GM23338 (cell line): ENCODE measurements around the gene OGN. TPM values are rescaled to one million over a fixed set of nuclear protein-coding genes. Genes with fewer than 3 reads are reported as not detected.

Source experiments
- ATAC-seq: fragments of 200-7000 bp; cut with Tn5 transposase; 3 replicates; pipeline ENCODE4 v1.9.1; 2020
- DNase-seq: peaks from one replicate; pipeline ENCODE4 v3.0.0-alpha.2; 2015; ENCODE audit warnings: low spot score
- H2AFZ ChIP-seq: fragments of 200-600 bp; sonication (generic); 2 replicates; pipeline ENCODE4 v1.8.0; 2016; ENCODE audit warnings: antibody characterized with exemption, mild to moderate bottlenecking, moderate library complexity
- H3F3A ChIP-seq: fragments of 200-600 bp; sonication (generic); replicated peaks from 2 replicates; pipeline ENCODE4 v1.8.0; 2017; ENCODE audit warnings: antibody characterized with exemption, mixed run types, low read depth
- H3K27ac ChIP-seq: fragments of 200-600 bp; sonication (generic); 2 replicates; pipeline ENCODE4 v1.6.1; 2016; ENCODE audit warnings: low read depth
- H3K27me3 ChIP-seq: fragments of 200-600 bp; sonication (generic); 2 replicates; pipeline ENCODE4 v1.8.0; 2016; ENCODE audit warnings: mild to moderate bottlenecking, mixed run types, moderate library complexity; ENCODE audit not compliant: insufficient read depth
- H3K36me3 ChIP-seq: fragments of 200-600 bp; sonication (generic); 2 replicates; pipeline ENCODE4 v1.8.0; 2016; ENCODE audit warnings: mild to moderate bottlenecking; ENCODE audit not compliant: insufficient read depth
- H3K4me1 ChIP-seq: fragments of 200-600 bp; sonication (generic); 2 replicates; pipeline ENCODE4 v1.8.0; 2016; ENCODE audit warnings: mild to moderate bottlenecking, moderate library complexity; ENCODE audit not compliant: insufficient read depth
- H3K4me2 ChIP-seq: fragments of 200-600 bp; sonication (generic); 2 replicates; pipeline ENCODE4 v1.7.1; 2017; ENCODE audit warnings: mixed run types
- H3K4me3 ChIP-seq: fragments of 200-600 bp; sonication (generic); 2 replicates; pipeline ENCODE4 v1.6.1; 2016; ENCODE audit warnings: mixed run types
- H3K79me2 ChIP-seq: fragments of 200-600 bp; sonication (generic); replicated peaks from 2 replicates; pipeline ENCODE4 v1.8.0; 2017; ENCODE audit warnings: mild to moderate bottlenecking; ENCODE audit not compliant: insufficient read depth
- H3K9me2 ChIP-seq: fragments of 200-600 bp; sonication (generic); 2 replicates; pipeline ENCODE4 v1.8.0; 2017; ENCODE audit not compliant: insufficient read depth
- H4K20me1 ChIP-seq: fragments of 200-600 bp; sonication (generic); replicated peaks from 2 replicates; pipeline ENCODE4 v1.8.0; 2017; ENCODE audit warnings: mild to moderate bottlenecking; ENCODE audit not compliant: insufficient read depth
- H3K27ac Mint-ChIP-seq: 2 replicates; pipeline ENCODE4 v1.8.0; 2020; ENCODE audit warnings: inconsistent platforms, mild to moderate bottlenecking, moderate library complexity, mixed read lengths
- H3K27me3 Mint-ChIP-seq: 3 replicates; pipeline ENCODE4 v1.8.0; 2022; ENCODE audit warnings: low read depth, mild to moderate bottlenecking, moderate library complexity, mixed read lengths, inconsistent platforms; ENCODE audit not compliant: insufficient read depth, poor library complexity
- H3K36me3 Mint-ChIP-seq: 3 replicates; pipeline ENCODE4 v1.8.0; 2021; ENCODE audit warnings: low read depth, mild to moderate bottlenecking, inconsistent platforms, moderate library complexity, mixed read lengths
- H3K4me1 Mint-ChIP-seq: 3 replicates; pipeline ENCODE4 v1.8.0; 2020; ENCODE audit warnings: mild to moderate bottlenecking, inconsistent platforms, mixed read lengths
- H3K4me3 Mint-ChIP-seq: 3 replicates; pipeline ENCODE4 v1.8.0; 2021; ENCODE audit warnings: moderate library complexity, mild to moderate bottlenecking, inconsistent platforms, mixed read lengths
- H3K9me3 Mint-ChIP-seq: 3 replicates; pipeline ENCODE4 v1.8.0; 2020; ENCODE audit warnings: moderate library complexity, mild to moderate bottlenecking, inconsistent platforms, mixed read lengths
- CREB1 ChIP-seq: fragments of 250-450 bp; sonication (Bioruptor Pico); IDR thresholded peaks from 2 replicates; pipeline ENCODE4 v1.5.0; 2020; ENCODE audit warnings: low read depth, mild to moderate bottlenecking, moderate library complexity
- ETS1 ChIP-seq: IDR thresholded peaks from 2 replicates; pipeline ENCODE4 v1.6.1; 2016; ENCODE audit warnings: antibody characterized with exemption
- EZH2 ChIP-seq: fragments of 200-600 bp; sonication (generic); IDR thresholded peaks from one replicate; pipeline ENCODE4 v1.8.0; 2017; ENCODE audit warnings: antibody characterized with exemption, mild to moderate bottlenecking, low read depth; ENCODE audit not compliant: unreplicated experiment
- EZH2phosphoT487 ChIP-seq: fragments of 200-600 bp; sonication (generic); IDR thresholded peaks from one replicate; pipeline ENCODE4 v1.8.1; 2018; ENCODE audit warnings: antibody characterized with exemption; ENCODE audit not compliant: unreplicated experiment
- JUNB ChIP-seq: IDR thresholded peaks from one replicate; pipeline ENCODE4 v1.6.1; 2016; ENCODE audit warnings: antibody characterized with exemption; ENCODE audit not compliant: unreplicated experiment
- NANOG ChIP-seq: IDR thresholded peaks from 2 replicates; pipeline ENCODE4 v1.6.1; 2016; ENCODE audit warnings: antibody characterized with exemption, borderline replicate concordance
- POLR2AphosphoS5 ChIP-seq: IDR thresholded peaks from 2 replicates; pipeline ENCODE4 v1.6.1; 2016; ENCODE audit warnings: antibody characterized with exemption, low read depth
- REST ChIP-seq: IDR thresholded peaks from one replicate; pipeline ENCODE4 v1.6.1; 2018; ENCODE audit warnings: antibody characterized with exemption; ENCODE audit not compliant: unreplicated experiment
- STAT1 ChIP-seq: IDR thresholded peaks from one replicate; pipeline ENCODE4 v1.6.1; 2016; ENCODE audit warnings: antibody characterized with exemption; ENCODE audit not compliant: unreplicated experiment
- ZNF114 ChIP-seq: fragments of 250-450 bp; sonication (Bioruptor Pico); IDR thresholded peaks from 2 replicates; pipeline ENCODE4 v1.5.0; 2020; ENCODE audit warnings: mild to moderate bottlenecking, moderate library complexity
- ZNF331 ChIP-seq: fragments of 250-450 bp; sonication (Bioruptor Pico); IDR thresholded peaks from 2 replicates; pipeline ENCODE4 v1.5.0; 2020; ENCODE audit warnings: low read depth, mild to moderate bottlenecking, moderate library complexity
- ZNF462 ChIP-seq: fragments of 250-450 bp; sonication (Bioruptor Pico); IDR thresholded peaks from 2 replicates; pipeline ENCODE4 v1.5.0; 2020; ENCODE audit warnings: mild to moderate bottlenecking, moderate library complexity
- long read RNA-seq: library from polyadenylated mRNA; unstranded; transcript quantifications from one replicate; pipeline ENCODE4 v2.0.0, GENCODE V29; 2020; ENCODE audit not compliant: unreplicated experiment
- polyA plus RNA-seq: library from polyadenylated mRNA; unstranded; fragments of >200 nt; fragmentation: Nextera tagmentation; extraction: Ambion mirVana; gene quantifications from 2 replicates; pipeline ENCODE4 v1.2.1, GENCODE V29; 2016
- total RNA-seq: library from RNA; depleted of rRNA; stranded (reverse); fragments of >200 nt; shearing (Covaris generic); gene quantifications from 2 replicates; pipeline ENCODE4 v1.2.3, GENCODE V29; 2014; rRNA removed

OGN gene
- total RNA-seq: not detected in 2 replicates
- polyA plus RNA-seq: 2.2 and 2.5 TPM in 2 replicates
- long read RNA-seq: 0 reads

- Histone ChIP-seq H3K4me1 (no peaks in the 10 kb centered on the region), H3K27me3 (no peaks in the 10 kb centered on the region), H3F3A (no peaks in the 10 kb centered on the region), H3K4me3 (no peak within 1 kb of the TSS), H3K4me2 (no peak within 1 kb of the TSS), H4K20me1 (no peaks in the 10 kb centered on the region), H3K79me2 (no peaks in the 10 kb centered on the region), H3K36me3 (no peaks in the 10 kb centered on the region), H3K27ac (no peak within 1 kb of the TSS), H2AFZ (no peak within 1 kb of the TSS), H3K9me2 (no peaks in the 10 kb centered on the region)
- Mint-ChIP-seq H3K4me1 (no peaks in the 10 kb centered on the region), H3K36me3 (no peaks in the 10 kb centered on the region), H3K4me3 (no peak within 1 kb of the TSS), H3K27ac (no peak within 1 kb of the TSS), H3K27me3 (no peaks in the 10 kb centered on the region), H3K9me3 (no peaks in the 10 kb centered on the region)
- no peak for ATAC-seq
- DNase-seq: no peak
- no peak for TF ChIP-seq ETS1
- TF ChIP-seq EZH2: no peak
- no peak for TF ChIP-seq ZNF114 (CRISPR knock-in tag)
- no peak for TF ChIP-seq REST
- no peak for TF ChIP-seq NANOG
- TF ChIP-seq CREB1 (CRISPR knock-in tag): no peak
- no peak for TF ChIP-seq ZNF462 (CRISPR knock-in tag)
- no peak for TF ChIP-seq JUNB
- no peak for TF ChIP-seq STAT1
- TF ChIP-seq ZNF331 (CRISPR knock-in tag): no peak
- TF ChIP-seq POLR2AphosphoS5: no peak
- no peak for TF ChIP-seq EZH2phosphoT487
These were observed at the start of gene OGN for GRCh38 chr9:92404042-92404836. TSS of gene OGN (minus strand) at chr9:92404578. CDS start at chr9:92403407, 1,171 bp downstream.
